IMR-90 (cell line): ENCODE measurements around the gene CLIC4.

Source experiments
- CHD1 ChIP-seq: IDR thresholded peaks from 2 replicates; pipeline ENCODE4 v1.6.1; 2012; ENCODE audit warnings: low read depth, low read length, improper control_type of control experiment
- CTCF ChIP-seq: conservative IDR thresholded peaks from 2 replicates; pipeline ENCODE4 v1.5.1; 2012; ENCODE audit warnings: mild to moderate bottlenecking, low read depth, low read length, improper control_type of control experiment
- POLR2A ChIP-seq: IDR thresholded peaks from 2 replicates; pipeline ENCODE4 v1.6.1; 2012; ENCODE audit warnings: mild to moderate bottlenecking, low read depth, low read length
- RAD21 ChIP-seq: IDR thresholded peaks from 2 replicates; pipeline ENCODE4 v1.6.1; 2012; ENCODE audit warnings: low read length, improper control_type of control experiment

- TF ChIP-seq RAD21 (no peak), CTCF (no peak), POLR2A (no peak), CHD1 (no peak)
Observed at GRCh38 chr1:24778141-24778540, 32.9 kb downstream of the CLIC4 start.
